HepG2 (cell line): ENCODE results near the gene SMPD2. TPM values are rescaled to one million over a fixed set of nuclear protein-coding genes. Genes with fewer than 3 reads are reported as not detected.

ENCODE experiments used
- ATAC-seq: fragments of 200-7000 bp; cut with Tn5 transposase; 3 replicates; pipeline ENCODE4 v1.9.1; 2020; ENCODE audit warnings: mild to moderate bottlenecking, moderate library complexity
- BruUV-seq: library from RNA; stranded (reverse); fragments of 400-500 nt; replicated peaks from 2 replicates; lab custom pipeline; 2021; lab: Mats Ljungman, UMichigan
- CTCF ChIA-PET: fragments of 300-600 bp; formaldehyde crosslinking; extraction: SDS; loops from one replicate; lab custom pipeline; 2021; ENCODE audit warnings: low total read pairs, inconsistent platforms, low intra/inter-chr PET ratio; lab: Yijun Ruan, JAX
- POLR2A ChIA-PET: fragments of 350-600 bp; sonication (Branson Sonifier 250); formaldehyde crosslinking; loops from one replicate; lab custom pipeline; 2020; ENCODE audit warnings: antibody characterized with exemption, inconsistent platforms; lab: Yijun Ruan, JAX
- DNase-seq: peaks from one replicate; pipeline ENCODE4 v3.0.0-alpha.2; 2015; ENCODE audit warnings: low spot score
- FAIRE-seq: peaks from 3 replicates; lab custom pipeline; 2011; peaks lifted over from hg19 to GRCh38; lab: Jason Lieb, UNC
- H2AFZ ChIP-seq: one replicate; pipeline ENCODE4 v1.6.1; 2011; ENCODE audit warnings: low read length, inconsistent platforms
- H3K27ac ChIP-seq: fragments of 300-600 bp; 3 replicates; pipeline ENCODE4 v1.8.0; 2011; ENCODE audit warnings: mixed run types, mild to moderate bottlenecking, mixed read lengths, low read length, inconsistent platforms; ENCODE audit not compliant: insufficient read depth; ENCODE audit errors: extremely low read length
- H3K27me3 ChIP-seq, 2 experiments: fragments of 200-600 bp in 1 of 2; 2 replicates in 1 of 2; 3 replicates in 1 of 2; pipeline versions ENCODE4 v1.6.0 to v1.8.0; 2011; ENCODE audit warnings: low read length in 2 of 2, mild to moderate bottlenecking in 2 of 2, moderate library complexity in 2 of 2, inconsistent platforms in 1 of 2; ENCODE audit not compliant: insufficient read depth in 2 of 2, control insufficient read depth in 1 of 2
- H3K36me3 ChIP-seq, 2 experiments: fragments of 200-600 bp in 1 of 2; replicated peaks in 1 of 2; 2 replicates in 1 of 2; 3 replicates in 1 of 2; pipeline versions ENCODE4 v1.5.1 to v1.8.0; 2011; ENCODE audit warnings: low read length in 2 of 2, inconsistent platforms in 1 of 2; ENCODE audit not compliant: insufficient read depth in 2 of 2, control insufficient read depth in 1 of 2
- H3K4me1 ChIP-seq: 2 replicates; pipeline ENCODE4 v1.5.1; 2012; ENCODE audit warnings: low read length, inconsistent platforms; ENCODE audit not compliant: insufficient read depth
- H3K4me2 ChIP-seq: 2 replicates; pipeline ENCODE4 v1.6.0; 2011; ENCODE audit warnings: low read depth, low read length, inconsistent platforms
- H3K4me3 ChIP-seq, 3 experiments: fragments of 200-600 bp in 1 of 3; sonication (generic), shearing (Covaris generic) in 1 of 3; replicated peaks in 1 of 3; 2 replicates each; pipeline ENCODE4 v1.5.1; 2011 to 2016; ENCODE audit warnings: low read length in 3 of 3, inconsistent platforms in 2 of 3, low read depth in 2 of 3, mild to moderate bottlenecking in 2 of 3, control low read depth in 1 of 3, mixed read lengths in 1 of 3; ENCODE audit not compliant: insufficient read depth in 1 of 3
- H3K79me2 ChIP-seq: one replicate; pipeline ENCODE4 v1.6.1; 2011; ENCODE audit warnings: low read length, inconsistent platforms; ENCODE audit not compliant: insufficient read depth
- H3K9ac ChIP-seq: 2 replicates; pipeline ENCODE4 v1.6.0; 2011; ENCODE audit warnings: mild to moderate bottlenecking, low read depth, low read length, inconsistent platforms; ENCODE audit not compliant: insufficient read depth
- H3K9me3 ChIP-seq: 2 replicates; pipeline ENCODE4 v1.5.1; 2012; ENCODE audit warnings: mild to moderate bottlenecking, low read length
- H4K20me1 ChIP-seq: 2 replicates; pipeline ENCODE4 v1.6.0; 2011; ENCODE audit warnings: inconsistent platforms, mild to moderate bottlenecking, low read length, moderate library complexity; ENCODE audit not compliant: insufficient read depth
- HIC2 ChIP-seq: sonication (generic); formaldehyde crosslinking; IDR thresholded peaks from 2 replicates; pipeline ENCODE4 v1.9.0; 2022; ENCODE audit warnings: low read depth, missing genetic modification reagents
- MAFF ChIP-seq: IDR thresholded peaks from 2 replicates; pipeline ENCODE4 v1.6.1; 2011; ENCODE audit warnings: low read depth, low read length, improper control_type of control experiment
- MAFK ChIP-seq, 2 experiments: IDR thresholded peaks in 1 of 2; conservative IDR thresholded peaks in 1 of 2; 2 replicates each; pipeline ENCODE4 v1.6.1; 2011; ENCODE audit warnings: improper control_type of control experiment in 2 of 2, low read length in 2 of 2
- ZNF256 ChIP-seq: sonication (generic); formaldehyde crosslinking; conservative IDR thresholded peaks from 2 replicates; pipeline ENCODE4 v1.4.0; 2020; ENCODE audit warnings: missing genetic modification reagents
- ZNF318 ChIP-seq: sonication (generic); formaldehyde crosslinking; IDR thresholded peaks from 2 replicates; pipeline ENCODE4 v1.4.0; 2020; ENCODE audit warnings: mild to moderate bottlenecking, missing genetic modification reagents
- WGBS: methylation state at CpG from one replicate; pipeline ENCODE4 v1.1.6; 2017; ENCODE audit warnings: low lambda C conversion rate; 5-methylcytosine and 5-hydroxymethylcytosine counted together
- in situ Hi-C: cut with HindIII; loops from 2 replicates; pipeline ENCODE4 v1.10.0; 2017; ENCODE audit warnings: low pct_unique_long_range_greater_than_20kb; ENCODE audit not compliant: extremely low pct_ligation_motif_present
- intact Hi-C: fragments of 100-400 bp; cut with micrococcal nuclease; formaldehyde crosslinking; loops from one replicate; pipeline ENCODE4 v1.10.0; 2022; ENCODE audit not compliant: unreplicated experiment
- polyA plus RNA-seq, 8 experiments: library from polyadenylated mRNA; depleted of rRNA in 3 of 8; stranded (reverse) in 7 of 8; unstranded in 1 of 8; fragments of >200 nt; fragmentation: Illumina TruSeq in 4 of 8; extraction: Trizol in 4 of 8; gene quantifications; 2 replicates each; pipeline versions ENCODE4 v1.2.1 to v1.2.3, GENCODE V29; 2011 to 2016; ENCODE audit warnings: low read depth in 4 of 8, missing spikeins in 1 of 8, mixed read lengths in 1 of 8; ENCODE audit not compliant: insufficient read depth in 1 of 8
- total RNA-seq, 5 experiments: library from RNA; depleted of rRNA; stranded (reverse); fragments of >200 nt; fragmentation: Illumina TruSeq; extraction: Trizol; gene quantifications; 2 replicates each; pipeline ENCODE4 v1.2.3, GENCODE V29; 2016; ENCODE audit warnings: low read depth in 1 of 5

SMPD2 gene
- total and polyA plus RNA-seq, 2 of the 13 experiments (the other 11 are each of a cell fraction or from before 2014, with no cell fraction given): 5.9 to 10.6 TPM

- Histone ChIP-seq H3K36me3 (peaks cover 0 to 9% of the 10 kb centered on the region in 2 experiments; a peak in 2 of 5 replicates), H4K20me1 (no peaks in the 10 kb centered on the region), H3K9me3 (no peaks in the 10 kb centered on the region), H3K4me2 (no peak overlapping the region), H3K27me3 (no peaks in the 10 kb centered on the region), H3K27ac (no peak overlapping the region), H3K4me1 (peaks cover 20% of the 10 kb centered on the region), H2AFZ (no peak overlapping the region), H3K79me2 (no peaks in the 10 kb centered on the region), H3K4me3 (no peak overlapping the region), H3K9ac (no peak overlapping the region)
- in situ Hi-C loops (no loop called here), intact Hi-C loops (loop anchor here (5.0 kb wide), 1 partner anchor 270 kb away; no protein-coding TSS in a partner anchor)
- no peak for DNase-seq
- no peak for FAIRE-seq
- no TSS peak for BruUV-seq
- TF ChIP-seq MAFF (peak; percentile 57; the same call in 1 of the 2 replicates), HIC2 (CRISPR knock-in tag) (no peak), ZNF318 (CRISPR knock-in tag) (no peak), MAFK (conservative IDR thresholded peaks at IDR 0.05 in 1 of 2, IDR thresholded peaks at IDR 0.05 in 1 of 2; ENCODE audit: low read length in 2 of 2) (peak; percentile 54 to 72; a peak in 3 of 4 replicates), ZNF256 (CRISPR knock-in tag) (no peak)
- ChIA-PET POLR2A (interaction anchor here (1.3 to 5.4 kb wide), 2 partner anchors 16 to 23 kb away, joined by 3 to 22 read pairs; partner anchors contain the start of genes PPIL6 and SMPD2), CTCF (no interaction called here)
- WGBS: 94% methylated on average over 6 of the region's 6 CpGs
- no peak for ATAC-seq
These were observed 17.1 kb downstream of the SMPD2 start for GRCh38 chr6:109457562-109457996.
